Activated CD8-positive, alpha-beta memory T cell treated with anti-CD3 and anti-CD28 coated beads, Interleukin-2, amount 50 U/mL, for 48 hours (primary cell): ENCODE results near the gene SPEG.

Source experiments
- DNase-seq: peaks from one replicate; pipeline ENCODE4 v3.0.0-alpha.2; 2020

Gene SPEG

DNA sequence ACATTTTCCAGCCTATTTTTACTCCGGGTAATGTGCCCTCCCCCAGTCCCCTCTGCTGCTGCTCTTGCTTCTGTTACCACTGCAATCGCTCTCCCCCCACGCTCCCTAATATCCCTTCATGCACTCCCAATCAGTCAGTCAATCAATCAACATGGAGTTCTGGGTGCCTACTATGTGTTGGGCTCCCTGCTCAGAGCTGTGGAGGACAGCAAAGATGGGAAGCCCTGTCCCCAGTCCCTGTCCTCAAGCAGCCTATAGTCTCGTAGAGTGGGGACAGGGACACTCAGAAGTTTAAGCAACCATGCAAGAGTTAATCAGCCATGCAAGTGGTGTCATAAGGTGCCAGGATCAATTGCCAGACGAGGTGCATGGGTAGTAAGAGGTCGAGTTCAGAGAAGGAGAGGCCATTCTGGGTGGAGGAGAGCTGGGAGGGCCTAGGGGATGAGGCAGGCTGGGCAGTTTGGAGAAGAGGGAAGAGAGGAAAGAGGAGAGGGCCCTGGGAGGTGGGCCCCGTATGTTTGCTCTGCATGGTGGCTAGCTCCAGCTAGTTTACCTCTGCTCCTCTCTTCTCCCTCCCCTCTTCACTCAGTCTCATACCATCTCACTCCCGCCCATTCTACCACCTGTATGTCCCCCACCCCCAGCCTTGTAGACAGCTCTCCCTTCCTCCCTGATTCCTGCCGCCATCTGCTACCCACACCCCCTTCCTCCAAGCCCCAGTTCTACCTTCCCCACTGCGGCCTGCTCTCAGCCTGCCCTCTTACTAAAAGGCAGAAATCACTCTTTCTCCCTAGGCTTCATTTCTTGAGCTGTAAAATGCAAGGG lies 83.5 kb downstream of the SPEG start:
- no peak for DNase-seq

DNA sequence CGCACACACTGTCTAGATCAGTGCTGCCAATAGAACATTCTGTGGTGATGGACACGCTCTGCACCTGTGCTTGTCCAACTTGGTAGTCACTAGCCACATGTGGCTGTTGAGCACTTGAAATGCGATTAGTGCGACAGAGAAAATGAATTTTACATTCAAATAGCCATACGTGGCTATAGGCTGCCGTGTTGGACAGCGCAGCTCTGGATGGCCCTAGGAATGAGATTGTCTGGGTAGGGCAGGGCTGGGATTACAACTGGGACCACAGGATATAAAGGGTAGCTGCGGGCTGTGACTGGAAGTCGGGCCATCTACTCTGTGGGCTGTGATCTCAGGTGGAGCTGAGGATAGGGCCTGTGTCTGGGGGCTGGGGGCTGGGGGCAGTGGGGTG lies 84.9 kb downstream of the SPEG start:
- DNase-seq, result no peak

DNA sequence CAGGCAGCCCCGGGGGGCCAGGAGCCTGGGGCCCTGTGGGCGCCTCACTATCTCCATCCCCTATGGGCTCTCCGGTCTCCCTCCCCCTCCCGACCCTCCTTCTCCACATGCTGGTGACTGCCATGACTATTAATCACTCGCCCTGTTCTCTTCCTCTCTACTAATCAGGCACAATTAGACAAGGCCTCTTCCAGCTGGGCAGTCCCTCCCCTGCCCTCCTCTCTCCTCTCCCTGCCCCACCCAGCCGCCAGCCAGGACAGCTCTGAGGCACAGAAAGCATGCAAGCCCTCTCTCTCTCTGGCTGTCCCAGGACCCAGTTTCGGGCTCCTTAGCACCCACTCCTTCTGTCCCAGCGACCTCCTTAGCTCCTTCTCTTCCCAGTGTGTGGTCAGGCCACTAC lies 85.4 kb downstream of the SPEG start:
- DNase-seq, result no peak

DNA sequence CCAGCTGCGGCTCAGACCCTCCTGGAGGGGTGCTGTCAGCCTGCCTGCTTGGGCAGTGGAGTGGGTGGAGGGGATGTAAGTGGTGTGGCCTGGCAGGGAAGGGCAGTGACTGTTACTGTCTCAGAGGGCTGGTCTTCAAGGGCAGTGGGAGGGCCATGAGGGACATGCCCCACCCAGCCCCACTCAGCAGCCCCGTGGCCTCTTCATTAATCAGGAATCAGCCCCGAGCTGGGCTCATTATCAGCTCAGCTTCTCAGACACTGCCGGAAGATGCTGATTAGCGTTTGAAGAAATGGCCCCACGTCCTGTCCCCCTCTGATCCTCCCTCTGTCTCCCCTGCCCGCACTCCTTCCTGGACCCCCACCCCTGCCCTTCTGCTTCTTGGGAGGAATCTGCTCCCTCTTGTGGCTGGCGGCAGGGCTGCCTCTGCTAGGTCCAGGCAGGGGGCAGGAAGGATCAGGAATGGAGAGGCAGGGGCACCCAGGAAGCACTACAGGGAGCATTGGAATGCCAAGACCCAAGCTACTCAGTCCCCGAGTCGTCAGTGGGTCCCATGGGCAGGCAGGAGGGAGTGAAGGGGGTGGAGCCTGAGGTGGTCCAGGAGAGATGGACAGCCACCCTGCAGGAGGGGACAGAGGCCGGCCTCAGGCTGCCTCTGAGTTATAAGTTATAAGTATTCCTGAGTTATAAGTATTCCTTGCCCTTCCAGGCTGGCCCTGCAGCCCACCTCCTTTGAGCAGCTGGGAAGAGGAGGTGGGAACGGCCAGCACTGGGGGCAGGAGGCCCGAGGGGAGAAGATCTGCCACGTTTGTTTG lies 86.6 kb downstream of the SPEG start:
- no peak for DNase-seq

DNA sequence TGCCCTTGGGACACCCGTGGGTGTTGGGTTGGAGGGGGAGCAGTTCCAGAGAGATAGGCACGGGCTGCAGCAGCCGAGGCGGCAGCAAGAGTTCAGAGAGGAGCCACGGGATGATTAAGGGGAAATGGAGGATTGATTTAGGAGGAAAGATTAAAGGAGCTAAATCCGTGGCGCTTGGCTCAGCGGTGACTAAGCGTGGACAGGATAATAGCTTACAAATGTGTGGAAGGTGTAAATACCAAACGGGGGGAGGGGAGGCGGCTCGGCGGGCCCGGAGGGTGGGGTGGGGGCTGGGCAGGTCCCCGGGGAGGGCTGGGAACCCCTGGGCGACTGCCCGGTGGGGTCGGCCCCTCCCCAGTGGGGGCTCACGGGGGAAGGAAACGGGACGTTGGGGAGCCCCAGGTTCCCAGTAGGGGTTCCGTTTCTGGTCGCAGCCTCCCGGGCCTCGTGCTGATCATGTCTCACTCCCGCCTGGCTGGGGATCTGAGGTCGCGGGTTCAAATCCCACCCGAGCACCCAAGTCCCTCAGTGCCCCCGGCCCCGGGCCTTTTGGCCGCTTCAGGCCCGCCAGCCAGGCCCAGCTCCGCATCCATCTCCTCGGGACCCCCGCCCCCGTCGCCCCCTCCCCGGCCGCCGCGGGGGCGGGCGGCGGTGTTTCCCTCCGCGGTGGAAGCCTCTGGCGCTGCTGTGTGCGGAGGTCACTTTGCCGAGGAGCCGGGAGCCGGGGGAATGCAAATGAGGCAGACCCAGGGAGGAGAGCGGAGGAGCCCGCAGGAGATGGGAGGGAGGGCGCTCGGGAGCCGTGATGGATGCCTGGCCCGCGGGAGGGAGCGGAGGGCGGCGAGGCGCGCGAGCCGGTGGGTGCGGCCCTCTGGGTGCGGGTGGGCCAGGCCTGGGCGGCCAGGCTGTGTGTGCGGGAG lies 87.7 kb downstream of the SPEG start:
- no peak for DNase-seq

DNA sequence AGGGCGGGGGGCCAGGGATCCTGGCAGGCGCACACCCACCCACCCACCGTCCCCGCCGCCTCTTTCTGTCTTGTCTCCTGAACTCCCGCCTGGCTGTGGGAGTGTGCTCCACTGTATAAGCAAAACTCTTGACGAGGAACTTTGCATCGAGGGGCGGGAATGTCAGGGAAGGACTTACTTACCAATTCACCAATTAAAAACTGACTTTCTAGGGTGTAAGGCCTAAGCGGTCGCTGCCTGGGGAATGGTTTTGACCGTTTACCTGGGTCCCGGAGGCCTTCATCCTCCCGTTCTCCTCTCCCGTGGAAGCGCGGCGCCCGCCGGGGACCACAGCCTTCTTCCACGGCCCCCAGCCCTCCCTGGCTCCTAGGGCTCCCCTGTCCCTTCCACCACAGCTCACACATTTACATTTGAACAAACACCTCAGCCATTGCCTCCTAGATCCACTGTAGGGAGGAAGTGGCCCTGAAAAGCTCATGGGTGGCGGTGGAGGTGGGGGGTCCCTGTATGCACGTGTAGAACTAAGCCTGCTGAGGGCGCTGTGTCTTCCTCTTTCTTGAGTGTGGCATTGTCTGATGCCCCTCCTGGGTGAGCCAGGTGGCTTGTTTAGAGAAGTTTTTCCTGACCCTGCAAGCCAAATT lies 88.5 kb downstream of the SPEG start:
- no peak for DNase-seq

DNA sequence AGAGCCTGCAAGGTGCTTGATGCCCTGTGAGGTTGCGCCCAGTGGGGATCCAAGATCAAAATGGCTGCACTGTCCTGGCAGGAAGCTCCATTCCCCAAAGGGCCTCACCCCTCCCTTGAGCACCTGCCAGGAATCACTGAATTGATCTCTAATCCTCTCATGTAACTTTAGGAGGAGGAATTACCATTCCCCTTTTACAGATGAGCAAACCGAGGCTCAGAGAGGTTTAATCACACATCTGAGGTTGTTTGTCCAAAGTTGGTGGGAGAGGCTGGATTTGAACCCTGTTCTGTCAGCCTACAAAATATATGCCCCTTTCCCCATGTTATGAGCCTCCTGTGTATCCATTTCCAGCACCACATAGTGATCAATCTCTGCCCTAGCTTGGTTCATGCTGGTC lies 90.2 kb downstream of the SPEG start:
- DNase-seq, result no peak

DNA sequence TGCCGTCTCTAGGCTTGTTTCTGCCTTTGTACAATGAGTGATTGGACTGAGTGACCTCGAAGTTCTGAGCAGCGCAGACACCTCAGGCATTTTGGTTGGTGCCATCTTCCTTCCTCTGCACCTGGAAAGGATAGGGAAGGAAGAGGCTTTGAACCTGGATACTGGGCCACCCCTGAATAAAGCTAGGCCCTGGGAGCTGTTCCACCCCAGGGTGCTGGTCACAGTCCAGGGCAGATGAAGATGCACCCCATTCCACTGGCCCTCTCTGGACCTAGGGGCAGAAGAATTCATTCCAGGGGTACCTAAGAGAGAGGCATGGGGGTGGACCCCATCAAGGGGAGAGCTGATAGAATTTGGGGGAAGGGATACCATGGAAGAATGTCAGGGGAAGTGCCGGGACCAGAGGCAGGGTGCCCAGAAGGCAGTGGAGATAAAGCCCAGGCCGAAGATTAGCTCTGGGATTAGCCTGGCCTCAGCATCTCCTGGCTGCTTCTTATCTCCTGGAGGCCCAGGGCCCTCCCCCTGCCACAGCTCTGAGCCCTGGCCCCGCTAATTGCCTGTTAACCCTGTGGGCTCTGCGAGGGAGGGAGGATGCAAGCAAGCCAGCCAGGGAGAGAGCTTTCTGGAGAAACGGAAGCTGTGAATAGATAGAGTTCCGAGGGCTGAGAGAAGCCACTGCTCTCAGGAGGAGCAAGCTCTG lies 91.0 kb downstream of the SPEG start:
- DNase-seq, result no peak

DNA sequence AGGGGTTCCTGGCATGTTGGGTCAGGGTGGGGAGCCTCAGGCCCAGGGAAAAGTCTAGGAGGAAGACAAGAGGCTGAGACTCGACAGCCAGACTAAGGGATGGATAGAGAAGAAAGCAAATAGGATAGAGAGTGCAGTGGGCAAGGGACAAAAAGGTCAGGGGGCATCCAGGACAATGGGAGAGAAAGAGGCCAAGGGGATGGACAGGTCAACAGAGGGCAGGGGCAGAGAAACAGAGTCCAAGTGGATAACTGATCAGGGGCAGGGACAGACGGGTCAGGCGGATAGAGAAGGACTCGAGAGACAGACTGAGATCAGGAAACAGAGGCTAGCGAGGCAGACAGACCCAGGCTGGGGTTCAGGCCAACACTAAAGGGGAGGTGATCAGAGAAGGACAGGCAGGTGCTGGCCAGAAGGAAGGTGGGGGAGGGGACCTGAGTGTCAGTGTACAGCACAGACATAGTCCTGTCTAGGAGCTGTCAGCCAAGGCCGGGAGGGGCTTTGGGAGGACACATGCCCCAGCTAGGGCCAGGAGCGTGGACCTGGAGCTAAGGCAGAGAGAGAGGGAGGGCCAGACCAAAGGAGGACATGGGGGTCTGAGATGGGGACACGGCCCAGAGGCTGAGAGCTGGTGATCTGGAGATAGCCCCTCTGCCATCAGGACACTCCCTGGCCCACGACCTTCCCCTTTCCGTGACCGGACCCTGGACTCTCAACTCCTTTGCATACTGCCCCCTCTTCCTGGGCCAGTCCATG lies 91.9 kb downstream of the SPEG start:
- no peak for DNase-seq

DNA sequence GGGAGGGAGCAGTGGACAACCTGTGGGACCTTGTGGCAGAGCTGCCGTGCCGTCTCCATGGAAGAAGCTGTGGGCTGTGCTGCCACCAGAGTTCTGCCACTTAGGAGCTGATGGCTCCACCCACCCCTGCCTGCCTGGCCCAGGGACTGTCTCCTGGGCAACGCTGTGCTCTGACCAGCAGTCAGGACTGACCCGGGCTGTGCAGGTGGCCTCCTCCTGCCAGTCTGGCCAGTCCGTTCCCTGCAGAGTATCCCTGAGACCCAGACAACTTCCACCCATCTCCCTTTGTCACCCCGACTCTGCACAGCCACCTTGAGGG lies 92.4 kb downstream of the SPEG start:
- no peak for DNase-seq

DNA sequence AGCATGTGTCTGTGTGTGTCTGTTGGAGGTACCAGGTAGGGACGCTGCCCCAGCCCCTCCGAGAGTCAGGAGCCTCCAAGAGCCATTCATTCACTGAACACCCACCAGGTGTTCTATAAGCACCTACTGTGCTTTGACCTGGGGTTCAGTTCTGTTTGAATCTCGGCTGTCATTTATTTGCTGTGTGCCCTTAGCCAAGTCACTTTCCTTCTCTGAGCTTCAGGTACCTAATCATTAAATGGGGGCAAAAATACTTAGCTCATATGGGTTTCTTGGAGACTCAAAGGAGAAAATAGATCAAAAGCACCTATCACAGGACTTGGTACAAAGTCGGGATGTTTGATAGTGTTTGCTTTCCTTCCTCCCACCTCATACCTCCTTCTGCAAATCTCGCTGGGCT lies 92.8 kb downstream of the SPEG start:
- DNase-seq, result no peak

DNA sequence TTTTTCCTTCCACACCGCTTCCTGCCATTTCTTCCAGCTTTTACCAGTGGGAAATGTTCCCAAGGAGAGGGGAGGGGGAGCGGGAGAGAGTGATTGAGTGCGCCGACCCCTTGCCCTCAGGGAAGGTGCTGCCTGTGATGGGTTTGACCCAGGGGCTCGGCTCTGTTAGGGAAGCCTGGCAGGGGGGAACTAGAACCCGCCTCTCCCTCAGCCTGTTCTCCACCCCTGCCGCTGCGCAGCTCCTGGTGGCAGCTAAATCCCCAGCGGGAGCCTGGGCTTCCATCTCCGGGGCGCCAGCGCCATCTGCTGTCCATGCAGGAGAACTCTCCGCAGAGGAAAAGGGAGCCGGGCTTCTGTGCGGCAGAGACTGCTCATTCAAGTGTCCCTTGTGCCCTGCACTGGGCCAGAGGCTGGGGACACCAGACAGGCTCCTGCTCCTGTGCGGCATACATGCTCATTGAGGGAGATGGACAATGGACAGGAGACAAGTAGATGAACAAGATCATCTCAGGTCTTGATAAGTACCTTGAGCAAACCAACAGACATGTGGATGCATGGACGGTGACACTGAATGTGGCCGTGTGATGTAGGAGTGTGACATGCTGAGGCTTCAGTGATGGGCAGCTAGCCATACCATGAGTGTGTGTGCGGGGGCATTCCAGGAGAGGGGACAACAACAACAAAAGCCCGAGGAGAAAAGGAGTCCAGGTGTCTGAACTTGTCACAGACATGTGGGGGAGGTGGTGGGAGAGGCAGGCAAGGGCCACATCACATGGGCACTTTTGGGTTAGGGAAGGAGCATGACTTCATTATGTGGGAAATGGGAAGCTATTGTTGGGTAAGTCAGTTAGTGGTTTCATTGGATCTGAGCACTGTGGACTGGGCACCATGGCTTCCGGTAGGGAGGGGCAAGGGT lies 95.7 kb downstream of the SPEG start:
- DNase-seq, result peak; percentile 96

DNA sequence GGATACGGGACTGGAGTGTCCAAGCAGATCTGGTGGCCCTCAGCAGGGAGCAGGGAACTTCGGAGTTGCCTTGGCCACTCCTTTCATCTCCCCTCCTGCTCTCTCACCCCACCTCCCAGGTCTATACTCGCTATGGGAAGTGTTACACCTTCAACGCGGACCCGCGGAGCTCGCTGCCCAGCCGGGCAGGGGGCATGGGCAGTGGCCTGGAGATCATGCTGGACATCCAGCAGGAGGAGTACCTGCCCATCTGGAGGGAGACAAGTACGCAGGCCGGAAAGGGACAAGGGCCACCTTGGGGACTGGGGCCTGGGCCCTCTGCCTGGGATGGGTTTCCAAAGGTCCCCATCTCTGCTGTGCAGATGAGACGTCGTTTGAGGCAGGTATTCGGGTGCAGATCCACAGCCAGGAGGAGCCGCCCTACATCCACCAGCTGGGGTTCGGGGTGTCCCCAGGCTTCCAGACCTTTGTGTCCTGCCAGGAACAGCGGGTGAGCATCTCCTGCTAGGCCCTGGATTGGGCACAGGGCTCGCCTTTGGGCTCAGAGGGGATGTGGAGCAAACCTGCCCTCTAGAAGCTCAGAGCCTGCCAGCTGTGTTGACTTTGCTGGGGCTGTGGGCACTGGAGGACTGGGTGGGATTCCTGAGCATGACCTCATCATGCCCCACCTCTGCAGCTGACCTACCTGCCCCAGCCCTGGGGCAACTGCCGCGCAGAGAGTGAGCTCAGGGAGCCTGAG lies 97.2 kb downstream of the SPEG start:
- DNase-seq, result no peak

DNA sequence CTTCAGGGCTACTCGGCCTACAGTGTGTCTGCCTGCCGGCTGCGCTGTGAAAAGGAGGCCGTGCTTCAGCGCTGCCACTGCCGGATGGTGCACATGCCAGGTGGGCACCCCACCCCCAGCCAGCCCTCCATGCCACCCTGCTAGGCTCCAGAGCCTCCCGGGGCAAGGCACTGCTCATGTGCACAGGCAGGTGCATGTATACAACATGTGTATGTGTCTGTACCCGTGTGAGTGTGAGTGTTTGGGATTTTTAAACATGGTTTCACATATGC lies 97.7 kb downstream of the SPEG start:
- no peak for DNase-seq

DNA sequence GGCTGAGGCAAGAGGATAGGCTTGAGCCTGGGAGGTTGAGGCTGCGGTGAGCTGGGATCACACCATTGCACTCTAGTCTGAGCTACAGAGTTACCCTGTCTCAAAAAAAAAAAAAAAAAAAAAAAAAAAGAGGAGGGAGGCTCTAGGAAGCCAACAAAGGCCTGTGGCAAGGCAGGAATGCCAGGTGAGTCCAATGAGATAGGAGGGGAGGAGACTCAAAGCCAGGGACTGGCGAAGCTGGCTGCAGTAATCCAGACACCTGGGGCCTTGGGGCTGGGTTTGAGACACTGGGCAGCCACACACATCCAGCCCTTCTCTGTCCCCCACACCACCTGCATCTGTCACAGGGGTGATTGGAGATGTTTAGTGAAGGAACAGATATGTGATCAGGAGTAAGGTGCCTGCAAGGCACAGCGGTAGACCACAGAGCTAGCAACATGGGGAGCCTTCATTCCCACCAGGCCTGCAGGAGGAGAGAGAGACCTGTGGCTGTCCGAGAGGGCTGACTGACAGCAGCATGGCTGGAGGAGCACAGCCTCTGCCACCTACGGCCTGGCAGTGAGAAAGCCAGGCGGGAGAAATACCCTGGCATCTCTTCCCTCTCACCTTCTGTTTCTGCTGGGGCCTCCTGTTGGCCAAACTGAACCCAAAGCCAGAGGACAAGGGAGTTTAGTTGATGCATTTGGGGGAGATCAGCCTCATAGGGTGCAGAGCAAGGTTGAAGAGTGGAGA lies 99.5 kb downstream of the SPEG start:
- no peak for DNase-seq

DNA sequence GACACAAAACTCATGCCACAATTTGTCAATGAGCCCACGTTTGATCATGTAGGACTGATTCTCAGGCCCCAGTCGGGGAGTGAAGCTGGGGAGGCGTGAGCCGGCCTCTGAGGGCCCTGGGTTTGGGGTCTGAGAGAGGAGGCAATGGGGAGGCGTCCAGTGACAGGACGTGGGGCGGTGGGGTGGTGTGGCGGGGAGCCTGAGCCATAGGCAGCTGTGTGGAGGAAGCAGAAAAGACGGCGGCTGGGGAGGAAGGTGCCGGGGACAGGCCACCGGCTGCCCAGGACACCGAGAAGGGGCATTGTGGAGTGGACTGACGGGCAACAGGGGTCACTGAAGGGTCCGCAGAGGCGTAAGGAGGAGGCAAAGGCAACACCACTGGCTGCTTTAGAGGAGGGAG lies 101.8 kb downstream of the SPEG start:
- no peak for DNase-seq

DNA sequence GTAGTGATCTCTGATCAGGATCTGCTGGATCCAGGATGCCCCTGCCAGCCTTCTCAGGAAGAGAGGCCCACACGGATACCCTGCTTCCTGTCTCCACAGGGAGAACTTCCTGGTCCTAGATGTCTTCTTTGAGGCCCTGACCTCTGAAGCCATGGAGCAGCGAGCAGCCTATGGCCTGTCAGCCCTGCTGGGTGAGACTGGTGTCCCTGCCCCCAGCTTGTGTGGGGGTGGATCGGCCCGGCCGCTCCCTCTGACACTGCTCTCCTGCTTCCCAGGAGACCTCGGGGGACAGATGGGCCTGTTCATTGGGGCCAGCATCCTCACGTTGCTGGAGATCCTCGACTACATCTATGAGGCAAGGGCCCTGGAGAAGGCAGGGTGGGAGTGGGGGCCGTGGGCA lies 102.3 kb downstream of the SPEG start:
- no peak for DNase-seq

DNA sequence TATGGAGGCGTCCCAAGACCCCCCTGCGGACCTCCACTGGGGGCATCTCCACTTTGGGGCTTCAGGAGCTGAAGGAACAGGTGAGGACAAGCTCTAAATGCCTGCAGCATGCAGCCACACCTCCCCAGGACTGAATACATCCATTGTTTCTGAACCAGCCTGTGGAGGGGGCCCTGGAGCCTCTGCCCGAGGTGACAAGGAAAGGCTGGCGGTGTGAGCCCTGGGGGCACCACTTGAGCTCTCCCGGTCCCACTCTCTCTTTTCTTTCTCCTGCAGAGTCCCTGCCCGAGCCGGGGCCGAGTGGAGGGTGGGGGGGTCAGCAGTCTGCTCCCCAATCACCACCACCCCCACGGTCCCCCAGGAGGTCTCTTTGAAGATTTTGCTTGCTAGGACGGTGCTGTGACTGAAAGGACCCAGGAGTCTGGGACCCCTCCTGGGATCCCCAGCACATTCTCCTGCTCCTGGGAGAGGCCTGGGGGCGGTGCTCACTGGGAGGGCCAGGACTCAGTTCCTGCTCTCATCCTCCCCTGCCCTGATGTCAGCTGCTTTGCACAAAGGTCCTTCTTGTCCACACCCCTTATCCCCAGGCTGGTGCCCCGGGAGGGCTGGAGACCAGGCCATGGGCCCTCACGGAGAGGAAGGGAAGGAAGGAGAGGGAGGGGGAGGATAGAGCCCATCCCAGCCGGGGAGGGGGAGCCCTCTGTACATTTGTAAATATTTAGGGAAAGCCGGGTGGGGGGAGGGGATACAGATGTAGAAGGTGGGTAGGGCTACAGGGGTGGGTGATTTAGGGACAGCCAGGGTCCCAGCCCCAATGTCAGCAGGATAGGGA lies 103.2 kb downstream of the SPEG start:
- DNase-seq, result no peak
